Neural cell (in vitro differentiated cells): ENCODE measurements around the gene NTRK2. TPM values are rescaled to one million over a fixed set of nuclear protein-coding genes. Genes with fewer than 3 reads are reported as not detected.
A peak's percentile ranks its signal among the peaks of the same experiment; 100 is the strongest.

Source experiments
- H2AFZ ChIP-seq: fragments of 200-600, 300-800 bp; sonication (generic), shearing (Covaris generic); 2 replicates; pipeline ENCODE4 v1.6.0; 2014; ENCODE audit warnings: low read depth, mild to moderate bottlenecking, antibody characterized with exemption, low read length, moderate library complexity
- H3F3A ChIP-seq: fragments of 200-600 bp; shearing (Covaris generic); 2 replicates; pipeline ENCODE4 v1.6.1; 2016; ENCODE audit warnings: mild to moderate bottlenecking, moderate library complexity, mixed read lengths, antibody characterized with exemption, low read length; ENCODE audit not compliant: insufficient read depth, poor library complexity, severe bottlenecking
- H3K27ac ChIP-seq: fragments of 200-600, 300-800 bp; sonication (generic), shearing (Covaris generic); 2 replicates; pipeline ENCODE4 v1.5.1; 2014; ENCODE audit warnings: mild to moderate bottlenecking, low read length, moderate library complexity
- H3K27me3 ChIP-seq: fragments of 300-800, 200-600 bp; sonication (generic), shearing (Covaris generic); 2 replicates; pipeline ENCODE4 v1.6.0; 2014; ENCODE audit warnings: mild to moderate bottlenecking, low read depth, low read length, moderate library complexity; ENCODE audit not compliant: insufficient read depth
- H3K36me3 ChIP-seq: fragments of 300-800, 200-600 bp; sonication (generic), shearing (Covaris generic); 2 replicates; pipeline ENCODE4 v1.5.1; 2014; ENCODE audit warnings: mild to moderate bottlenecking, antibody characterized with exemption, low read length, moderate library complexity; ENCODE audit not compliant: insufficient read depth
- H3K4me2 ChIP-seq: fragments of 300-800, 200-600 bp; sonication (generic), shearing (Covaris generic); 2 replicates; pipeline ENCODE4 v1.6.0; 2014; ENCODE audit warnings: mild to moderate bottlenecking, low read length
- H3K4me3 ChIP-seq: fragments of 300-800, 200-600 bp; sonication (generic), shearing (Covaris generic); 2 replicates; pipeline ENCODE4 v1.5.1; 2014; ENCODE audit warnings: mild to moderate bottlenecking, low read length, moderate library complexity
- H3K79me2 ChIP-seq: fragments of 200-600 bp; shearing (Covaris generic); replicated peaks from 2 replicates; pipeline ENCODE4 v1.6.0; 2014; ENCODE audit warnings: mild to moderate bottlenecking, low read length, moderate library complexity; ENCODE audit not compliant: insufficient read depth
- H3K9ac ChIP-seq: fragments of 300-800, 200-600 bp; sonication (generic), shearing (Covaris generic); 2 replicates; pipeline ENCODE4 v1.6.1; 2016; ENCODE audit warnings: mild to moderate bottlenecking, low read length, mixed read lengths
- H3K9me2 ChIP-seq: fragments of 200-600 bp; shearing (Covaris generic); 2 replicates; pipeline ENCODE4 v1.6.1; 2016; ENCODE audit warnings: mild to moderate bottlenecking, low read length, mixed read lengths; ENCODE audit not compliant: insufficient read depth
- H3K9me3 ChIP-seq: fragments of 200-600, 300-800 bp; sonication (generic), shearing (Covaris generic); 2 replicates; pipeline ENCODE4 v1.6.1; 2016; ENCODE audit warnings: mild to moderate bottlenecking, mixed run types, low read length, moderate library complexity, mixed read lengths
- H4K20me1 ChIP-seq: fragments of 200-600 bp; shearing (Covaris generic); 2 replicates; pipeline ENCODE4 v1.6.1; 2016; ENCODE audit warnings: mild to moderate bottlenecking, mixed run types; ENCODE audit not compliant: insufficient read depth
- EP300 ChIP-seq: fragments of 450-650 bp; conservative IDR thresholded peaks from 2 replicates; pipeline ENCODE4 v1.6.1; 2014; ENCODE audit warnings: antibody characterized with exemption, mild to moderate bottlenecking, moderate library complexity; ENCODE audit not compliant: poor library complexity, severe bottlenecking
- EZH2 ChIP-seq: fragments of 200-600, 300-800 bp; shearing (Covaris generic), sonication (generic); IDR thresholded peaks from 2 replicates; pipeline ENCODE4 v1.6.1; 2014; ENCODE audit warnings: antibody characterized with exemption, low read length, borderline replicate concordance, mild to moderate bottlenecking; ENCODE audit not compliant: insufficient read depth, poor library complexity, severe bottlenecking
- MXI1 ChIP-seq: fragments of 450-650 bp; conservative IDR thresholded peaks from 2 replicates; pipeline ENCODE4 v1.6.1; 2014; ENCODE audit warnings: antibody characterized with exemption, mild to moderate bottlenecking; ENCODE audit not compliant: poor library complexity, severe bottlenecking
- POLR2AphosphoS5 ChIP-seq: IDR thresholded peaks from 2 replicates; pipeline ENCODE4 v1.6.1; 2012
- RAD21 ChIP-seq: fragments of 450-650 bp; conservative IDR thresholded peaks from 2 replicates; pipeline ENCODE4 v1.6.1; 2014; ENCODE audit warnings: antibody characterized with exemption, mild to moderate bottlenecking, moderate library complexity
- REST ChIP-seq: IDR thresholded peaks from 2 replicates; pipeline ENCODE4 v1.6.1; 2012; ENCODE audit warnings: borderline replicate concordance
- SMC3 ChIP-seq: fragments of 450-650 bp; conservative IDR thresholded peaks from 2 replicates; pipeline ENCODE4 v1.6.1; 2014; ENCODE audit warnings: antibody characterized with exemption, mild to moderate bottlenecking, moderate library complexity; ENCODE audit not compliant: poor library complexity
- TAF1 ChIP-seq: IDR thresholded peaks from 2 replicates; pipeline ENCODE4 v1.6.1; 2012; ENCODE audit warnings: low read depth
- polyA plus RNA-seq: library from polyadenylated mRNA; depleted of rRNA; stranded (reverse); fragments of >200 nt; gene quantifications from 2 replicates; pipeline ENCODE4 v1.2.3, GENCODE V29; 2014
- TF ChIP-seq, protein P1 (sequence below): fragments of 450-650 bp; IDR thresholded peaks from 2 replicates; pipeline ENCODE4 v1.5.1; 2014; ENCODE audit warnings: antibody characterized with exemption, mild to moderate bottlenecking, moderate library complexity; ENCODE audit not compliant: poor library complexity, severe bottlenecking

The NTRK2 gene
- polyA plus RNA-seq, 1 donor from 2014 or later = 14.2 TPM

GRCh38 chr9:84863372-84863771, 193.8 kb downstream of the NTRK2 start:
- H3K79me2 ChIP-seq = no peaks in the 10 kb centered on the region
- H3K4me3 ChIP-seq = peak overlapping the region; percentile 23
- H3K27me3 ChIP-seq = no peaks in the 10 kb centered on the region
- TF ChIP-seq RAD21 (no peak), POLR2AphosphoS5 (peak; percentile 71), SMC3 (no peak), EP300 (peak; percentile 88)
- no peak overlapping the region for H2AFZ ChIP-seq
- peak overlapping the region; percentile 25 for H3K9ac ChIP-seq
- H3K36me3 ChIP-seq = no peaks in the 10 kb centered on the region
- peak overlapping the region; percentile 7 for H3K4me2 ChIP-seq
- H3K27ac ChIP-seq = peak overlapping the region; percentile 52
- no peaks in the 10 kb centered on the region for H4K20me1 ChIP-seq
- no peaks in the 10 kb centered on the region for H3K9me2 ChIP-seq
- peaks cover 3% of the 10 kb centered on the region for H3F3A ChIP-seq
- H3K9me3 ChIP-seq = no peaks in the 10 kb centered on the region

DNA sequence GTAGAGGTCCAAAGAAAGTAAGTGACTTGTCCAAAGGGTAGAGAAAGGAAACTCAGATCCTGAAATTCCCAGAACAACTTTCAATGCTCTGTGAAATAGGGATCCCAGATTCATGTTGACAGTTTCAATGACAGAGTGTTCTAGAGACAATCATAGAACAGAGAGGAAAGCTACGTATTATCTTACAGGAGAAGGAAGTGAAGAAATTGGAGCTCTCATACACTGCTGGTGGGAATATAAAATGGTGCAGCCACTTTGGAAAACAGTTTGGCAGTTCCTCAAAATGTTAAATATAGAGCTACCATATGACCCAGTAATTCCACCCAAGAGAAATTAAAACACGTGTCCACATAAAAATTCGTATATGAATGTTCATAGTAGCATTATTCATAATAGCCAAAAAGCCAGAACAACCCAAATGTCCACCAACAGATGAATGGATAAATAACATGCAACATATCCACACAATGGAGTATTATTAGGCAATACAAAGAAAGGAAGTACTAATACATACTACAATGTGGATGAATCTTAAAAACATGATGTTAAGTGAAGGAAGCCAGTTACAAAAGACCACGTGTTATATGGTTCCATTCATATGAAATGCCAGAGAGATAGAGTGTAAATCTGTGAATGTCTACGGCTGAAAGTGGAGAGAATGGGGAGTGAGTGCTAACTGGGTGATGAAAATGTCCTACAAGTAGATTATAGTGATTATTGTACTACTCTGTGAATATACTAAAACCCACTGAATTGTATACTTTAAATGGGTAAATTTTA, 197.1 kb downstream of the NTRK2 start:
- no peak overlapping the region for H3K4me2 ChIP-seq
- no peaks in the 10 kb centered on the region for H3F3A ChIP-seq
- no peaks in the 10 kb centered on the region for H3K79me2 ChIP-seq
- no peaks in the 10 kb centered on the region for H3K9me3 ChIP-seq
- H3K4me3 ChIP-seq = no peak overlapping the region
- no peaks in the 10 kb centered on the region for H3K36me3 ChIP-seq
- no peaks in the 10 kb centered on the region for H4K20me1 ChIP-seq
- TF ChIP-seq MXI1 (no peak), EZH2 (no peak), EP300 (no peak), TAF1 (no peak), RAD21 (no peak), REST (no peak), SMC3 (no peak), POLR2AphosphoS5 (no peak)
- TF ChIP-seq, protein P1, sequence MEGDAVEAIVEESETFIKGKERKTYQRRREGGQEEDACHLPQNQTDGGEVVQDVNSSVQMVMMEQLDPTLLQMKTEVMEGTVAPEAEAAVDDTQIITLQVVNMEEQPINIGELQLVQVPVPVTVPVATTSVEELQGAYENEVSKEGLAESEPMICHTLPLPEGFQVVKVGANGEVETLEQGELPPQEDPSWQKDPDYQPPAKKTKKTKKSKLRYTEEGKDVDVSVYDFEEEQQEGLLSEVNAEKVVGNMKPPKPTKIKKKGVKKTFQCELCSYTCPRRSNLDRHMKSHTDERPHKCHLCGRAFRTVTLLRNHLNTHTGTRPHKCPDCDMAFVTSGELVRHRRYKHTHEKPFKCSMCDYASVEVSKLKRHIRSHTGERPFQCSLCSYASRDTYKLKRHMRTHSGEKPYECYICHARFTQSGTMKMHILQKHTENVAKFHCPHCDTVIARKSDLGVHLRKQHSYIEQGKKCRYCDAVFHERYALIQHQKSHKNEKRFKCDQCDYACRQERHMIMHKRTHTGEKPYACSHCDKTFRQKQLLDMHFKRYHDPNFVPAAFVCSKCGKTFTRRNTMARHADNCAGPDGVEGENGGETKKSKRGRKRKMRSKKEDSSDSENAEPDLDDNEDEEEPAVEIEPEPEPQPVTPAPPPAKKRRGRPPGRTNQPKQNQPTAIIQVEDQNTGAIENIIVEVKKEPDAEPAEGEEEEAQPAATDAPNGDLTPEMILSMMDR = no peak
- H3K9ac ChIP-seq = no peak overlapping the region
- no peaks in the 10 kb centered on the region for H3K9me2 ChIP-seq
- no peaks in the 10 kb centered on the region for H3K27me3 ChIP-seq
- H3K27ac ChIP-seq = no peak overlapping the region
- H2AFZ ChIP-seq = no peak overlapping the region
